DND-41 (cell line): ENCODE results near the gene EAF2.

Source experiments
- EZH2 ChIP-seq: IDR thresholded peaks from 3 replicates; pipeline ENCODE4 v1.6.1; 2012; ENCODE audit warnings: borderline replicate concordance, low read depth, mild to moderate bottlenecking, moderate library complexity, low read length, inconsistent platforms; ENCODE audit not compliant: severe bottlenecking
- TF ChIP-seq, protein P1 (sequence below): IDR thresholded peaks from 2 replicates; pipeline ENCODE4 v1.5.1; 2012; ENCODE audit warnings: borderline replicate concordance, low read length, moderate library complexity, mild to moderate bottlenecking; ENCODE audit not compliant: poor library complexity, severe bottlenecking; ENCODE audit errors: extremely low read depth

DNA sequence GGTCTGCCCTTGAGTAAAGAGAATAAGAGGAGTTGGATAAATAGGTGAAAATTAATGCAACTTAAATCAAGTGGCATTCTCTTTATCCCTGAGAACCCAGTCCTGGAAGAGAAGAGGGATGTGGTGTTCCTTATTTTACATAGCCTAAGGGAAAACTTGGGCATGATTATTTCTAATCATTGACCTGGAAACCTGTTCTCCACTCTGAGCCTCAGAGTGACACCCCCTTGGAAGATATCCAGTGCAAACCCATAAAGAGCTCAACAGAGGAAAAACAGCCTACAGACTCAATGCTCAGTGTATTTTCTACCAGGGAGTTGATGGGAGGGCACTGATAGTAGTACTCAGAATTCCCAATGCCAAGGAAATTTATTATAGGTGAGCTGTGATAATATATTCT lies 81.2 kb downstream of the EAF2 start:
- TF ChIP-seq EZH2, result no peak
- TF ChIP-seq, protein P1, sequence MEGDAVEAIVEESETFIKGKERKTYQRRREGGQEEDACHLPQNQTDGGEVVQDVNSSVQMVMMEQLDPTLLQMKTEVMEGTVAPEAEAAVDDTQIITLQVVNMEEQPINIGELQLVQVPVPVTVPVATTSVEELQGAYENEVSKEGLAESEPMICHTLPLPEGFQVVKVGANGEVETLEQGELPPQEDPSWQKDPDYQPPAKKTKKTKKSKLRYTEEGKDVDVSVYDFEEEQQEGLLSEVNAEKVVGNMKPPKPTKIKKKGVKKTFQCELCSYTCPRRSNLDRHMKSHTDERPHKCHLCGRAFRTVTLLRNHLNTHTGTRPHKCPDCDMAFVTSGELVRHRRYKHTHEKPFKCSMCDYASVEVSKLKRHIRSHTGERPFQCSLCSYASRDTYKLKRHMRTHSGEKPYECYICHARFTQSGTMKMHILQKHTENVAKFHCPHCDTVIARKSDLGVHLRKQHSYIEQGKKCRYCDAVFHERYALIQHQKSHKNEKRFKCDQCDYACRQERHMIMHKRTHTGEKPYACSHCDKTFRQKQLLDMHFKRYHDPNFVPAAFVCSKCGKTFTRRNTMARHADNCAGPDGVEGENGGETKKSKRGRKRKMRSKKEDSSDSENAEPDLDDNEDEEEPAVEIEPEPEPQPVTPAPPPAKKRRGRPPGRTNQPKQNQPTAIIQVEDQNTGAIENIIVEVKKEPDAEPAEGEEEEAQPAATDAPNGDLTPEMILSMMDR, result no peak
